CD4-positive, alpha-beta T cell treated with Interleukin-1 beta for 1 hour (primary cell): ENCODE results near the gene PAPPA.

Experiments
- DNase-seq, 2 donors: peaks; one replicate each; pipeline ENCODE4 v3.0.0-alpha.2; 2020 to 2022

Gene PAPPA

DNA sequence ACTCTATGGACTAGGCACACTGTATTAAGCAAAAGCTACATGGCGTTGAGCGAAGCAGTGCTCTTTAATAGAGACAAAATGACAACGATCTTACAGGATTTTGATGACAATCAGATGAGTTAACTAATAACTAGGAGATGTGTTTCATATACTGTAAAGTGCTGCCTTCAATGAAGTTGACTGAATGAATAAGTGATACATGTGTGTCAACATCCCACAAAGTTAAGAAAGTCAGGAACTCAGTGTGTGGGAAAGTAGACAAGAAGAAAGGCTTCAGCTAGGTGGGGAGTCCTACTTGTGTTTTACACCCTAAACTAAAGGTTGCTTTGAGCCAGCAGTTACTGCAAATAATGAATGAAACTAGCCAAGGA, 79.6 kb downstream of the PAPPA start:
- no peak for DNase-seq

DNA sequence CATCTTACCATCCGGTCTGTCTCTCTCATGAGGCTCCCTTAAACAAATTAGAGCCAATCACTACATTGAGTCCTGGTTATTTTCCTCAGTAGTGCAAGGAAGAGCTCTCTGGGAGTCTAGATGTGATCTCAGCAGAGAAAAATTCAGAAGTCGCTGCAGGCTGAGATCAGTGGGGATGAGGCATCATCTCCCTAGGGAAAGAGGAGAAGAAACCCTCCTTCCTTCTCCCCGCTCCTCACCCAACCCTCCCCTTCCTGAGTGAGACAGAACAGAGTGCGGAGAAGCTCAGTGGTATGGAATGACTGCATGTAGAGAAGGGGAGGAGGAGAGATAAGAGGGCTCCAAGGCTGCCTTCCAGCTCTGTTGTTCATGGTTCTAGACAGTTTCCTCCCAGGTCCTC, 80.5 kb downstream of the PAPPA start:
- DNase-seq: no peak

DNA sequence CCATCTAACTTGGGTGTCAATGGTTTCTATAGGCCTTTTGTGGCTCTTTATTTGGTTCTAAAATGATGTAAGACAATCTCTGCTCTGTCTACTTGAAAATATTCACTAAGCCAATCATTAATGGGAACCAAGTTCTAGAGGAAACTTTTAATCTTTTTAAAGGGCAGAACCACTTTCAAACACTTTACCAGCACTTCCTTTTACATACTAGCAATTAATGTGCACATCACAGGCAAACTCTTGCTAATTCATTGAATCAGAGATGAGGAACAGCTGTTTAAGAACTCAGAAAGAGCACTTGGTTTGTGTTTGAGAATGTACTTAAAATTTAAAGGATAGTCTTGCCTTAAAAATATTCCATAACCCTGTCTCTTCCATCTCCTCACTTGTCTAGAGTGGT, 83.4 kb downstream of the PAPPA start:
- no peak for DNase-seq

DNA sequence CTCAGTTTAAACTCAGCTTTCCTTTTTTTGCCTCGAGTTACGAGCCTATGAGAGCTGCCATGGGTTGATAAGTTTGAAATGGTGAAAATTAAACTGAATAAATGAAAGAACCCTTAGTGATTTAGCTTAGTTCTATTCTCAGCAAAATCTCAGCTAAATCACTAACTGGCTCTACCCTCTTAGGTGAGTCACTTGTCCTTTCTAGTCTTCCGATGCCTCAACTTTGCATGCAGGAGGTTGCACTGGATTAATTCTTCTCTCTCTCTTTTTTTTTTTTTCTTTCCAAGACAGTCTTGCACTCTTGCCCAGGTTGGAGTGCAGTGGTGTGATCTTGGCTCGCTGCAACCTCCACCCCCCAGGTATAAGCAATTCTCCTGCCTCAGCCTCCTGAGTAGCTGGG, 83.9 kb downstream of the PAPPA start:
- no peak for DNase-seq

DNA sequence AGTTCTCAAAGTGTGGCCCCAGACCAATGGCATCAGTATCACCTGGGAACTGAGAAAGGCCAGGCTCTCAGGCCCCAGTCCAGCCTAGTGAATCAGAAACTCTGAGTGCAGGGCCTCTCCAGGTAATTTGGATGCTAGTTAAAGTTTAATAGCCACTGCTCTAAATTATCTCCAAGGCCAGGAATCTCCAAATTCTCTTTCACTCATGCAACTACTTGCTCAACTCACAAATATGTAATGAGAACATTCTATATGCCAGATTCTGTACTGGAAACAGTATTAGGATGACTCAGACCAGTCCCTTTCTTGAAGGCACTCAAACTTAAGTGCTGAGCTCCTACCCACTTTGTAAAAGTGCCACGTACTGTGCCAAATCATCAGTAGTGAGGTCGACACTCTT, 84.6 kb downstream of the PAPPA start:
- DNase-seq: no peak

DNA sequence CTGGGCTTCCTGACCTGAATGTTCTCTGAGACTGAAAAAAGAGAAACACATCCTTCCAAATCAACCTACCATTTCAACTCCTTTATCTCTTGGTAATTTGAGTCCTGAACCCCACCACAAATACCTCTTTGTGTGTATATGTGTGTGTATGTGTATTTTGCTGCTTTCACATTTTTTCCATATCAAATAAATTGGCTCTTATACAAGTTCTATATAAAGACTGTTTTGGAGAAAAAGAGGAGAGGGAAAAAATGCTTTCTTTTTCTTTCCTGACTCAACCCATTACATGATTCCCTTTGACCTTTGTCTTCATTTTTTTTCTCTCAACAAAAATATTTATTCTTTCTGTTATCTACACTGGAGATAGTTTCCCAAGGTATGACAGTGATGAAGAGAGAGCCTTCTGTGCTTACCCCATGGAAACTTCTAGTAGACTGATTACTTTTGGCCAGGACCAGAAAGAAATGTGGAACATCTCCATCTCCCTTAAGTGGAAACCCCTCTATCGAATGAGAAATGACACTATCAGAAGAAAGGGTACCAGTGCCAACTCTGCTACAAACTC, 85.3 kb downstream of the PAPPA start:
- DNase-seq: no peak

DNA sequence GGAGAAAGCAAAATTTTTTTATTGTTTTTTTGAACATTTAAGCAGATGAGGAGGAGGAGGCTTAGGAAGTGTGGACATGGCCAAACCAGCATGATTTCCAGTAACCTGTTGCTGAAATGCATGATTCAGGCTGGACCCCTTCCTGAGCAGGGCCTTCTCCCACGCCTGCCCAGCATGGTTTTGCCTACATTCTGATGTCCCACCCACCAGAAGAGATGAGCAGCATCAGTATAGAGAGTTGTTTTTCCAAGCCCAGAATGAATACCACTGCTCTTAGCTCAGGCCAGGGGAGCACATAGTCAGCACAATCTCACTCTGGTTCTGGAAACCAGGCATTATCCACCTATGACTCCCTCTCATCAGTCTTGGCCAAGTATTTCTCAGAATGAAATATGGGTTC, 90.1 kb downstream of the PAPPA start:
- DNase-seq: no peak

DNA sequence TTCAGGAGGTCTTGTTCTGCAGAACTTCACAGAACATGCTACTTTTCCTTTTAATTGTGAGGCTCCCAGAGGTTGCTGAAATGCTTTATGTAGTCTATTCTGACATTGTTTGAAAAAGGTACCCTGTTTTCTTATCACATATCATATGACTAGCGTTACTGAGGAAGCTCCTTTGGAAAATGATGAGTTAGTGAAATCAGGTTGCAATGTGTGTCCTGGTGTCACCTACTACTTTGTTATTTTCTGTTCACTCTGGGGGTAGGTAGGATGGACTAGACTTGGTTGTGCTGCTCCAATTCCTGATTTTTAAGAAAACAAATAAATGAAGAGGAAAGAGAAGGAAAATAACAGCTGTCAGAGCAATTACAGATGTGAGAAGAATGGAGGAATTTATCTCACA, 93.7 kb downstream of the PAPPA start:
- no peak for DNase-seq

DNA sequence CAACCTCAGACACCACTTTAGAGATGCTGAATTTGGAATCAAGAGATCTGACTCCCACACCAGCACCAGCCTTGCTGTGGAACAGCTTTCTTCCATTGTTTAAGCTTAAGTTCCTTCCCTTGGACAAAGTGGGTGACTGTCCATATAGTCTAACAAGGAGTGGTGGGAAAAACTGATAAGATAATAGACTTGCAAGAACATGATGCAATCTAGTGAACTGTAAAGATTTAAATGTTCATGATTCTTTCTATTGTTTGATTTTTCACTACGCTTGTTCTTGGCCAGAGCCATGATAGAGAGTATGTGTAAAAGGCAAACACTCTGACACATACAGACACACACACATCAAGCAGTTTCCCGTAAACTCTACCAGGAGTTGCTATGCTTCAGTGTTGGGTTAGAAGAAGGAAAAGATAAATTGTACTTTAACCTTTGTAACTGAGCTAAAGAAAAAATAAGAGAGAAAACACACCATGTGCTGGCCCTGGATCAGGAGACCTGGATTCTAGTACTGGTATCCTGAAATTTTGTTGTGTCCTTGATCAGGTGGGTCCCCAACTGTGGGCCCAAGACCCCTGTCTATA, 94.3 kb downstream of the PAPPA start:
- DNase-seq: no peak

DNA sequence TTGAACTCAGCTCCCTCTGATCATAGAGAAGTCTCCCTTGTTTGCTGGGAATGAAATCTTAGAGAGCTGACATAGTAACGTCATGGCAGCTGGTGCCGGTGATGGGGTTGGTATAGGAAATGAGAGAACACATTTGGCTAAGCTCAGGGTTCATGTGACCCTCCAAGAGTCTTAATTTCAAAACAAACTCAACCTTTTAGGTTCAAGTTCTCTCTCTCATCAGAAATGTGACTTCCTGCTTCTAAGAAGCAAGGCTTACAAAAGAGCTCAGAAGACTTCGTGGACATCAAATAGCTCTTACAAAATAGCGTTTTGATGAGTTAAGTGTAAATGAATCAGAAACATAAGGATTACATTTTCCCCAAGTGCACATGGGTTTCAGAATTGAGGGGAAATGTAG, 97.3 kb downstream of the PAPPA start:
- no peak for DNase-seq

DNA sequence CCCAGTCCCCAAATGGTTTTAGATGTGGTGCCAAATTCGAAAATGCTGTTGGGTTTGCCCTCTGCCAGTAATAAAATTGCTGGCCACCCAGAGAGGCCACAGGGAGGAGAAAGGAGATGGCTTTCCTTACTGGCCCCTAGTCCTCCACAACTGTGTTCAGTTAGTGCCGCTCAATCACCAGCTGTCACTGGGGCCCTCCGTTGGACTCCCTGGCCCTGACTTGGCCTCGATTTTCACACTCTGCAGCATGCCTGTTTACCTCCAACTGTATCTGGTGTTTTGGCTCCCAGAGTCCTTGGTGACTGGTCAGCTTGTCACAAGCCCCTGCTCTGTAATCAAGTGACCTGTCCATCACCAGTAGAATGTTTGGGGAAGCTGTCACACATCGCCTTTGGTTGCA, 97.8 kb downstream of the PAPPA start:
- DNase-seq: no peak

DNA sequence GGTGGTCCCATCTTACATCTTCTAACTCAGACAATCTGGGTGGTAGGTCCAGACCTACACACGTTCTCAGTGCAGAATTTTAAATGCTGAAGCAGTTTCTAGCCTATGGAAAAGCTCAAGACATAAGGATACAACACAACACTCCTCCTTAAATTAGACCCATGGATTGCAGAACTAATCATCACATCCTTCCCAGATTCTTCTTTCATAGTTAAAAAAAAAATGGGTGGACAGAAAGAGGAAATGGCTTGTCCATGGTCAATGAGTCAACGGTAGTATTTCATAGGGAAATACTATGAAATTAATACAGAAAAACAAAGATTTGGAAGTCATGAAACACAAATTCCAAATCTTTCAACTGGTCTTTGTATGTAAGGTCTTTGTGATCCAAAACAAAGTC, 106.9 kb downstream of the PAPPA start:
- DNase-seq: no peak

DNA sequence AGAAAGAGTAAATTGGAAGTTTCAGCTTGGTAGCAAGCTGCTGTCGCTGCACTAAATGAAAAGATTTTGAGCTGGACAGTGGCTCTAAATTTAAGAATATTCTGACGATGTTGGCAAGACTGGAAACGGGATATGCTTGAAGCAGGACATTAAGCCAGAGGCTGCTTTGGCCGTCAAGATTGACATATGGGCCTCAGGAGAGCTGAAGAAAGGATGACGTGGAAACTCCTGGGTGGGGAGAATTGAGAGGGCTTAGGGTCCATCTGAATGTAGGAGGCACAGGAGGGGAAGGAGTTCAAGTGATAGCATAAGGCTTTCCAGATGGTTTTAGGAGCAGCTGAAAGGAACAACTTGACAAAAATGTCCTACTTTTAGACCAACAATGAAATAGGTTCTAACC, 108.9 kb downstream of the PAPPA start:
- no peak for DNase-seq

DNA sequence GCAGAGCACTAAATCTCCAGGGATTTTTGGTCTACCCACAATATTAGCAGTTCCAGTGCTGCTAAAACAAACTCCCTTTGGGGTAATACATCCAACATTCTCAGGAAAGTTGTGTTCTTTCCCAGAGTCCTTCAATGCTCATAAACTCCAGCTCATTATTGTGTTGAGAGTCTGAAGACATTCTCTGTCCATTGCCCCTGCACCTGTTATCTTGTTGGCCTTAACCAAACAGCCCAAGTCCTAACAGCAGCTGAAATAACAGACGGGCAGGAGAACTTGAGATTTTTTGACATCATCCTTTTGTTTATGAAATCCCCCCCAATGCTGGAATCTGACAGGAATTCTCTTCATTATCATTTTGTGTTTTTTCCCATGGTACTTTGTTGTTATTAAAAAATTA, 110.8 kb downstream of the PAPPA start:
- no peak for DNase-seq

DNA sequence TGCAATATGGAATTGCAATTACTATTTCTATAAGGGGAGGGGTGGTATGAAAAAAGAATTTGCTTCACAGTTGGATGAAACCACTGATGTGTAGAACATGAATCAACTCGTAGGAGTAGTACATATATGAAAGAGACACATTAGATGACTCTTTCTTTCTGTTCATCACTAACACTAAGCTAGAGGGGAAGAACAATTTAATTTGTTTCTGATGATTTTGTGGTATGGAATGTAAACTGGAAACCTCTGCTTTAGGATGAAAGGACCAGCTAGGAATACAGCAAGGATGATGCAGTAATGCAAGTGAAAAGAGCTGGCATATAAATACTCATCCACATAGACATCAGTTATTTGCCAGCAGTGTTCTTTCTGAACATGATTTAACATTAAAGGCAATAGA, 113.4 kb downstream of the PAPPA start:
- DNase-seq: no peak

DNA sequence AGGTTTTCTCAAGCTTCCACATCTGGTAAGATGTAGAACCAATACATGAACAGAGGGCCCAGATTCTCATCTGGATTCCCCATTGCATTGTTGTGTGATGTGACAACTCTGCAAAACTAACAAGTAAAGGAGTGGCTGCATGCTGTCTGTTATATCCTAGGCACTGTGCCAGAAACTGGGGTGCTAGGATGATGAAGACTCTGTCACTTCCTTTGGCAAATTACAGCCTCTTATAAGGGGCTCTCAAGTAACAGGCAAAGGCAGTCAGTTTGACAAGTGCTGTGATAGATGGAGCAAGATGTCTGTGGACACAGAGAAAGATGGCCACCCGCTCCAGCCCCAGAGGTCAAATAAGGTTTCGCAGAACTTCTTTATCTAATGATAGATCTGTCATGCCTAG, 115.7 kb downstream of the PAPPA start:
- DNase-seq: no peak

DNA sequence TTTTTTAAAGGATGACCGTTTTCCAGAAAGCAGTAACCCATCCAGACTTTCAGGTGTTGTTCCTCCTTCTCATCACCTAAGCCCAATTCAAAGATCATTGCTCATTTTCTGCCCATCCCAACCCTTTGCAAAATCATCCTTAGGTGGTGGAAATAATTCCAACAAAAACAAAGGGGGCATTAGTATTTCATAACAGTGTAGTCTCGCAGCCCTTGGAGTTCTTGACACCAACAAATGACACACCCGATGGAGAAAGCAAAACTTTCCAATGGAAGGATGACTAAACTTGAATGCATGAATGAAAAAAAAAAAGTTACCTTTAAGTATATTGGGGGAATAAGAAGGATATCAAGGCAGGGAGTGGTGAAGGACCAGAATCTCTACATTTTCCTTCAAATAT, 117.0 kb downstream of the PAPPA start:
- no peak for DNase-seq

DNA sequence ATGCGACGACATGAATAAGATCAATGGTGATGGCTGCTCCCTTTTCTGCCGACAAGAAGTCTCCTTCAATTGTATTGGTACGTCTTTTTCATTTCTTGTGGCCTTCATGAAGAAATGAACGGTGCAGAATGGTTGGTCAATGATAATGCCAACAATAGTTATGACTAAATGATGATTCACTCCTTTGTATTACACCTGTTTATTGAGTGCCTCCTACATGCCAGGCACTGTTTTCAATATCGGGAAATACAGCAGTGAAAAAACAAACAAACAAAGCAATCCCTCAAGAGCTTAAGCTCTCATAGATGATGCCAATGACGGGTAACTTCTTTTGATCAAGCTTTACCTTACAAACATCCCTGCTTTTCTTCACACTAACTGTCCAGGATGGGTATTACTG, 117.7 kb downstream of the PAPPA start:
- no peak for DNase-seq

DNA sequence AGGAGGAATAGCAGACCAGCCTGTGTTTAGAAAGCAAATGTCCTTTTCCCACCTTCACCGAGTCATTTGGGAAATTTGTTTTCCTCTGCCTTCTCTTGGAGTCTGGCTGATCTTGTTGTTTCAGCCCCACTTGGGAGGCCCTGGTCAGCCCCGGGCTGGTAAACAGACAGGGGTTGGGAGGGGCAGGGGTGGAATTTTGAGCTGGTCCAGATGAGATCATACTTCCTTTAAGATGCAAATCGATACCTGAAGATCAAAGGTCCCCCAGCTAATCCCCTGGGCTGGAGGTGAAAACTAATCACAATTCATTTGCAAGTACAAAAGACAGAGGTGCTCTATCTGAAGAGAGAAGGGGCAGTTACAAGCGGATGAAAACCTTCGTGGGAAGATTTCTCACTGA, 118.4 kb downstream of the PAPPA start:
- no peak for DNase-seq

DNA sequence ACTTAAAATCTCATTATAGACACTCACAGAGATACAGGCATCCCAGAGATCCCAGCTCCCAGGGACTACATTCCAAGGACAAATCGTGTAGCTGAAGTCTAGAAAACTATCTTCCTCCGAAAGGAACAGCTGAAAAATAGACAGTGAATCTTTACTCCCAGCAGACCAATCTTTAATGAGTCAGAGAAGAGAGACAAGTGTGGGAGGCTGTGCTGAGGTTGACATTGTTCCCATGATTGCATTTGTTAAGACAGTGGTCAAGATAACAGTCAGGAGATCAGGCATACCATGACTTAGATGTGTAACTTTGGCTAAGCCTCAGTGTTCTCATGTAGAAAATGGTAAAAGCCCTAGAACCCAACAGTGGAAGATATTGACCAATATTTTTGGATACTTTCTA, 120.7 kb downstream of the PAPPA start:
- DNase-seq: no peak

DNA sequence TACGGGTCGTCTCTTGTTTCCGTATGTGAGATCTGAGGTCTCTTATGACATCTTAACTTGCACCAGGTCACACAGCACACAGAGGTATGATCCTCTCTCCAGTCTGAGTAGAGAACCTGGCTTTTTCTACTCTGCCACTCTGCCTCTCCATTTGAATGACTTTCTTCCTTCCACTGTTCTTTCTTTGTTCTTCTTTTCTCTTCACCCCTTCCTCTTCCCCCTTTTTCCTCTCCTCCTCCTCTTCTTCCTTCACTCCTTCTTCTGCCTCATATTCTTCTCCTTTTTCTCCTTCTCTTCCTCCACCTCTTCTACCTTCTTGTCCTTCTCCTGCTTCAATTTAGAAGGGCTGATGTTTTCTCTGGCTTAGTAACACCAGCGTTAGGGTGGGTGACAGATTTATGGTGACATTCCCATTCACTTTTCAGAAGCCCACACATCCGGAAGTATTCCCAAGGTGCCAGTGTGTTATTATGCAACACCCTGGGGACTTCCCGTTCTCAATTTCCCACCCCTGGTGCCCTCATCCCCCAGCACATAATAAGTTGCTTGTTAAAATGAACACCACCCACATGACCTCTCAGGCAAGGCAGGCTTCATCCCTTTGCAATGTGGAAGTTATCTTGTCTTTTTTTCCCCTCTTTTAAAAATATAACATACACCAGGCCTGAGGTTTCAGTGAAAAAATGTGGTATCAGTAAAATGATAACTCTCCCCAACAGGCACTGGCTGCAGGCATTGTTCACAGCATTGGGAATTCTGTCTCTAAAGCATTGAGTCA, 122.0 kb downstream of the PAPPA start:
- no peak for DNase-seq

DNA sequence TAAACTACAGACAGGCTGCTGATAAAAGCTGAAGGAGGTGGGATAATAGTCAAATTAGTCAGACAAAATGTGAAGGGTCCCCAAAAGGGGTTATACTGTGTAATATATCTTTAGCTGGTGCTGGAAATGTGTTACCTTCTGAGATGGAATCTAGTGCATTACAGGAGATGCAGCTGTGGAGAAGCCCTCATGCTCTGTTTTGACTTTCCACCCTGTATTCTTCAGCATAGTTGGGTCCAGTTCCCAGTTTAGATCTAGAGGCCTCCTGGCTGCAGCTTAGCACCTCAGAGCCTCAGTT, 122.6 kb downstream of the PAPPA start:
- no peak for DNase-seq

DNA sequence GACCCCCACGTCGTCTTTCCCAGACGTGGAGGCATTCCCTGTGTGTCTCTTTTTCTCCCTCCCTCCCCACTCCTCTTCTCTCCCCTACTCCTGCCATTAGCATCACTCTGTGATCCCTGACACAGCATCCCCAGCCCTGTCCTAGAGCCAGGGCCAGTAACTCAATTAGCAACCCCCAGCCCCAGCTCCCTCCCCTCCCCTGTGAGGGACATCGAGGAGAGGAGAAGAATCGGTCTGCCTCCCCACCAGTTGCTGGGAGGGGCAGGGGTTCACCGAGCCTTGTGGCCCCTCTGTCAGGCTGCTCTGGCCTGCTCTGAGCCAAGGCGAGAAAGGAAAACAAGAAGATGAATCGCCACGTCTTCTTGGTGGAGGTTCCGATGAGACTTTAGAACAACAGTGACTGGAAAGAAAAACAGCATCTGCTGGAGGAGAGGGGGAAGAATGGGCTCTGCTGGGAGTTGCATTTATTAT, 123.1 kb downstream of the PAPPA start:
- DNase-seq: no peak

DNA sequence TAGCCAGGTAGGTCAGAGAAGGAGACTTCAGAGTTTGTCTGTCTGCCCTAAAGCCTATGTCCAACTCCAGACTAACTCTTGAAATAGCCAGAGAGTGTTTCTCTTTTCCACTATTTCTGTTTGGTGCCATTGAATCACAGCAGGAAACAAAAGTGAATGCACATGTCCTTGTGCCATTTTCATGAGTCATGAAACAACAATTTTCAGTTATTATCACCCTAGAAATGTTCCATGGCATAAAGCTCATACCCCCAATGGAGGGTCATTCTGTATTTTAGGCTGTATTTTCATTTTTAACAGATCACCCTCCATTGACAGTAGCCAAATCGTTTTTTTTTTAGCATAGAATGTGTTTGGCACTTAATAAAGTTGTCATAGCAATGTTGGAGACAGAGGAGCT, 124.7 kb downstream of the PAPPA start:
- DNase-seq: no peak

DNA sequence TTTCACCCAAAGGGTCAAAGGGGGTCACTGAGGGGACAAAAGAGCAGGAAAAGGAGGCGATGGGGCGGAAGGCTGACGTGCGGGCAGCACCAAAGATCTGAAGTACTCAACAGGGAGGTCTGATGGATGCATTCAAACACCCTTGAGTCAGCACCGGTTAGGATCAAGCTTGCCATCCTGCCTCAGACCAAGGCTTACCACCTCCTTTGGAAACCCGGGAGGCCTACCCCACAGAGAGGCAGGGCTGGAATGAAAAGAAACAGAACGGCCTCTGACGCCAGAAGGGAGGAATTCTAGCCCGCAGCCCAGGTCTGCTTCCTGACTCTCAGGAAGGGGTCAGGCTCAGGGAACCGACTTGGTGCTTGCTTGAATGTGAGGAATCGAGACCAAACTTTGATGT, 125.6 kb downstream of the PAPPA start:
- no peak for DNase-seq
